Left hindlimb (tissue), 1 donor: ENCODE data around the gene OSBPL6.
"Not testable (repeated sequence)": the region's sequence is repeated elsewhere in the genome, so short reads cannot be mapped to it uniquely, and the experiment has no call there.

Experiments used
- DNase-seq: peaks from one replicate; pipeline ENCODE4 v3.0.0-alpha.2; 2018

OSBPL6 gene

GRCh38 chr2:178315078-178315477 is 120.8 kb downstream of the OSBPL6 start:
- no peak for DNase-seq

- DNase-seq, result no peak
These were observed 121.2 kb downstream of the OSBPL6 start for GRCh38 chr2:178315488-178315948.

DNA sequence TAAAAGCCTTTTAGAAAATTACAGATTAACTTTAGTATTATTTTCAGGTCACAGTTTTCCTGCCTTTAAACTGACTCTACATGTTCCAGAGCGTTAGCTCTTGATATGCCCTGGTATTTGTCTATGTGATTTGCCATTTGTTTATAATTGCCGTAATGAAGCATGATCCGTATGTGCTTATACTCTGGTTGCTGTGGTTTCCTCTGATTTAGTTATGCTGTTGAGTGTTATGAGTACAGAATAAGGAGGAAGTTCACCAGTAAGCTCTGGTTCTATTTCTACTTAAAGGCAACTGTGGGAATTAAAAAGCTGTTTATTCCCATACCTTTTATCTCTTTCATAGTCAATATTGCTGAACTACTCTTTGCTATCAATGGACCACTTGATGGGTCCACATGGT is 123.5 kb downstream of the OSBPL6 start:
- no peak for DNase-seq

- DNase-seq, result no peak
These were observed 125.8 kb downstream of the OSBPL6 start for GRCh38 chr2:178320011-178320585.

GRCh38 chr2:178322068-178322467 is 127.8 kb downstream of the OSBPL6 start:
- DNase-seq, result no peak

DNA sequence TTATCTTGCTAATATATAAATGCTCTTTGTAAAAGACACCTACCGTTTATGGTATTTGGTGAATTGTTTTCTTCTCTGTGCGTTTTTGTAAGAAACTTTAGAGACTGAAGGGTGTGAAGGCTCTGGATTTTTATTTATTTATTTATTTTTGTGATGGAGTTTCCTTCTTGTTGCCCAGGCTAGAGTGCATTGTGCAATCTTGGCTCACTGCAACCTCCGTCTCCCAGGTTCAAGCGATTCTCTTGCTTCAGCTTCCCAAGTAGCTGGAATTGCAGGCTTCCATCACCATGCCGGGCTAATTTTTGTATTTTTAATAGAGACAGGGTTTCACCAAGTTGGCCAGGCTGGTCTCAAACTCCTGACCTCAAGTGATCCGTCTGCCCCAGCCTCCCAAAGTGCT is 129.0 kb downstream of the OSBPL6 start:
- DNase-seq, result not testable (repeated sequence)

DNA sequence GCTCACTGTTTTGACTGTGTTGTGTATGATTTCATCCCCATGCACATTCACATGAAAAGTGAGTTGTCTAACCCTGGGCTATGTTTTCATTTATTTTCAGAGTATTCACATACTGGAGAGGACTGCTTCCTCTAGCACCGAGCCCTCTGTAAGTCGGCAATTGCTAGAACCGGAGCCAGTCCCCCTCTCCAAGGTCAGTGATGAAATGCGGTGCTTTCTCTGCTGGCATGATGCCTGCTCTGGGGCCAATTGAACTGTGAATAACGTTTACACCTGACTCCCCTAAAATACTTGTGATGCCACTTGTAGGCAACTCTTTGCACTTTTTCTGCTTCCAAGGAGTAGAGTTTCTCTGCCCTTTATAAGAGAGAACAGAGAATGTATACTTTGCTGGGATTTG is 129.8 kb downstream of the OSBPL6 start:
- DNase-seq, result no peak

DNA sequence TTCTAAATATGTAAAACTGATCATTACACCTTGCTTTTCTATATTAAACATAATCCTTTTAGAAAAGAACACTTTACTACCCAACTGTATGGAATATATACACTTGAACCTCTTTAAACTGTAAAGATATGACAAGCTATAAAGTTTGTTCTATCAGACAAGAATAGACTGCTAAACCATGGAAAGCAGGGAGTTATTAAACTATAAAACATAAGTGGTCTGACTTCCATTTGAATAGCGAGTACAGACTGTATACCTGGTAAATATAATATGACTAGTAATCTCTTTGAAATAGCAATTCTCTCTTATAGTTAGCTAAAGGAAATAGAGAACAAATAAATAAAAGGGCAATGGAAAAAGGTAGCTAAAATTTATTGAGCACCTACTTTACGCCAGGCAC is 131.0 kb downstream of the OSBPL6 start:
- no peak for DNase-seq

GRCh38 chr2:178327516-178327915 is 133.2 kb downstream of the OSBPL6 start:
- no peak for DNase-seq

DNA sequence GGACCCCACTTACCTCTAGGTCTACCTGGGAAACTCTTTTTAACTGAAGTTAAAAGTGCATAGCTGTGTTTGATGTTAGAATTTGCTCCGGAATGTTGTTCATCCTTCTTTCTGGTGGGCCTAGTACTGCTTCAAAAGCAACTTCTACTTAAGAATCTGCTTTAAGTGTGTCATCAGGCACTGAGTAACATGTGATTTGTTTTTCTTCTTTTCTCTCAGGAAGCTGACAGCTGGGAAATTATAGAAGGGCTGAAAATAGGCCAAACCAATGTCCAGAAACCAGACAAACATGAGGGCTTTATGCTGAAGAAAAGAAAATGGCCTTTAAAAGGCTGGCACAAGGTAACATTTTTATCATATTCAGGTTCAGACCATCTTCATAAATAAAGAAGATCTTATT is 133.7 kb downstream of the OSBPL6 start:
- no peak for DNase-seq

DNA sequence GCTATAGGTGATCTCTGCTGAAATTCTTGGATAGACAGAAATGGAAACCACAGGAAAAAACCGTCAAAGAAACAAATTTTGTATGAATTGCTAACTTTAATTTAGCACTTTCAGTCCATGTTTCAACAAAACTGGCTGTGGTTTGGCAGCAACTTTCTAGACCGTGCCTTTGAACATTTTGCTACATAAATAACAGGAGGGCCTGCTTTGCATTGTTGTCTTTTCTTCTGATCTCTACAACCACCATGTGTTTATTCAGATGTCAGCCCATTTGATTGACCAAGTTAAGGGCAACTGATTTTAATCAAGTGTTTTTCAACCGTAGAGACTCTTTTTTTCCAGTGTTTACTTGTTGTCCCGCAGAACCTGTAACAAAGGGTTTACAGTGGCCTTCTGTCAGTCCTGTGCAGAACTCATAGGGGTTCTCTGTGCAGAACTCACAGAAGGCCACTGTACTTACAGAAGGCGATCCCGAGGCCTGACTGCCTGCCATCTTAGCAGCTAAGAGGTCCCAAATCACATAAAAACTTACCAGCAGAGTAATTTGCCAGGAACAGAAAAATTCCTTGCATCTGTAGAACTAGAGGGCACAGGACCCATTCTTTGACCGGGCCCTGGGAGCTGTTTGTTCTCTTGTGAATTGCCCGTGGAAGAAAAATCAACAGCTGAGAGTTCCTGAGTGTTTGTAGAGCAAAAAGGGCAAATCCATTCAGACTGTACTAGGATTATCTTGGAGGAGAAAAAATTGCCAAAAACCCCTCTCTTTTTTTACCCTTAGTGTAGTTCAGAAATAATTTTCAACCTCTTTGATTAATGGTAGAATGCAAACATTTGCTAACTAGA is 136.1 kb downstream of the OSBPL6 start:
- no peak for DNase-seq

DNA sequence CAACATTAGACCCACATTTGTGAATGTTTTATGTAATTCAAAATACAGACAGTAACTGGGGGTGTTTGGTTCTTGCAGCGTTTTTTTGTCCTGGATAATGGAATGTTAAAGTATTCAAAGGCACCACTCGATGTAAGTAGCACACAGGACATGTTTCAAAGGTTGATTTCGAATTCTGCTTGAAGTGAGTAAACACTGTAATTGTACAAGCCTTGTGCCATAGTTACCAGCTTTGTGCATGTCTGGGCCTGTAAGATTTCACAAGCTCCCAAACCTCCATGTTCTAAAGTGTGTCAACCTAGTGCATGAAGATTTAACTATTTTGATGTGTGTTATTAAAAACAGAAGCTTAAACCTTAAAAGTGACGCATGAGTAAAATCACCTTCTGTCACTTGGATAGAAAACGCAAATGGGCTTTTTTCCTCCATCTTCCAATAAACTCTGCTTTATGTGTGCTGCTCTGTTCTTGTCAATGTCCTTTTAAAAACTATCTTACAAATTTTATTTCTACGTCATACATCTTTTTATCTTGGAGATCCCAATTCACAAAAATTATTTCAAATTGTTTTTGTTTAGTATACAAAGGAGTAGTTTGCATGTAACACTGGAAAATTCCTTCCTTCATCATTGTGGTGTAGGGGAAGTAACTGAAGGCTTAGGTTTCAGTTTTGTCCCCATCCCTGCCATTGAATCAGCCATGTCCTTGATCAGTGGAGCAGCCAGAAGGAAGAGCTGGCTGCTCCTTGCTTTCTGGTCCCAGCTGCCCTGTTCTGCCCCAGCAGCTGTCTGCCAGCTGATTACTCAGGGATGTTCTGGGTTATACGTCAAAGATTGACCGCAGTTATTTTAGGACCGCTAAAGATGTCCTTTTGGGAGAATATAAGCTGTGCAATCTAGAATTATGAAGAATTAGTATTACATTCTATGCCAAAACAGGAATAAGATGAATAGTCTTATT is 137.4 kb downstream of the OSBPL6 start:
- DNase-seq, result no peak

DNA sequence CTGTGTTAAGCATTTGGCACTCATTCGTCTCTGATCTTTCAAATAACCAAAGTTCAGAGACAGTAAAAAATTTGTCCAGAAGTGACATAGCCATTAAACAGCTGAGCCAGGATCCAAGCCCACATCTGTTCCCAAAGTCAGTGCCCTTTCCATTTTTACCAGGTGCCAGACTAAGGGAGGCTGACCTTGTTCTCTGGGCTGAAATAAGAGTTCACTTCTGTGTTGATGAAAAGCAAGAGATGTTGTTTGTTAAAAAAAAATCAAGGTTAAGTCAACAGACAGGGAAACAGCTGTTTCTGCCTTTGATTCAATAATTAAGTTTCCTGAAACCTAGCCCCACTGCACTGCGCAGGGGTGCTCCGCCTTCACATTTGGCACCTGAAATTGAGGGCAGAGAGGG is 139.5 kb downstream of the OSBPL6 start:
- DNase-seq, result no peak

DNA sequence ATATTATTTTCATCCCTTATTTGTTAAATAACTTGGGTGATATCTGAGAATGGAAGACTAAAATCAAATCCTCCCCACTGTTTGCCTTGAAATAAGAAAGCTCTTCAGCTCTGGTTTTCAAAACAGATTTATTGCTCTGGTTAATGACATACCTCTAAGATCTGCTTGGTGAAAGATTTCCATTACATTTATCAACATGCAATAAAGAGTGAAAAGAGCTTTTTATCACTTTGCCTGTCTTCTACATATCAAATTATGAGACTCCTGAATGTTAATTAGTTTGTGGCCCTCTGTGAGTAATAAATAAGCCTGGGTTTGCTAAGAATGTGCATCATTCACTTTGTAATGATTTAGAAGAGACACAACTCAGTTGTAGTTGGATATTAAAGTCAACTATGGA is 140.9 kb downstream of the OSBPL6 start:
- no peak for DNase-seq

- no peak for DNase-seq
These were observed 149.8 kb downstream of the OSBPL6 start for GRCh38 chr2:178344121-178344520.

GRCh38 chr2:178345951-178346350 is 151.6 kb downstream of the OSBPL6 start:
- DNase-seq, result no peak

DNA sequence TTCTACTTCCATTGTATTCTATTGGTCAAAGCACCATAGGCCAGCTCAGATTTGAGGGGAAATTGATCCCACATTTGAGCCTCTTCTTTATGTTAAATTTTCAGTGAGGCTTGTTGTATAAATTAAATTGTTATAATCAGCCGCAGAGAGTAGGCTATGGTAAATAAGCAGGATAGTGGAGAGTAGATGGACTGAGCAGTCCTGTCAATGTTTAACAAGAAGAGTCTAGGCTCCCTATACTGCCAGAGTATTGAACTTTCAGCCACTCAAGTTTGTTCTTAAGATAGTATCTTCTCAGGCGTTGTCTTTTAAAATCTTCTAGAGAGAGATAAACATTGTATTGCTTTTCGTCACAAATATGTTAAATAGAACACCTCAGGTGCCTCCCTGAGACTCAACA is 155.7 kb downstream of the OSBPL6 start:
- DNase-seq, result no peak

GRCh38 chr2:178357704-178358103 is 163.4 kb downstream of the OSBPL6 start:
- not testable (repeated sequence) for DNase-seq

GRCh38 chr2:178359192-178359912 is 165.0 kb downstream of the OSBPL6 start:
- DNase-seq, result no peak

- DNase-seq, result no peak
These were observed 167.3 kb downstream of the OSBPL6 start for GRCh38 chr2:178361588-178361987.

DNA sequence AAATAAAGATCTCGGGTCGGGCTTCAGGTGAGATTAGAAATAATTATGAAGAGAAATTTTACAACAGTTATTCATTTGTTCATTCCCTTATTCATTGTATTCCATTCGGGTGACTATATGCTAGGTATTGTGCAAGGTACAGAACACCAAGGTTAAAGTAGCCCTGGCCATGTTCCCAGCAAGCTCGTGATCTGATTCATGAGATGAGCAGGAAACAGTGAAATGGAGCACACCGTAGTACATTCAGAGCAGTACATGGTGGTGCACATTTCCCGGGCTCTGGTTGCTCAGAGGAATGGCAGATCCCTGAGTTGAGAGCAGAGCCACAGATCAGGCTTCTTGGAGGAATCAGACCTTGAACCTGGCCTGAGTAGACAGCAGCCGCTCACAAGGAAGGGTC is 168.9 kb downstream of the OSBPL6 start:
- DNase-seq, result no peak

DNA sequence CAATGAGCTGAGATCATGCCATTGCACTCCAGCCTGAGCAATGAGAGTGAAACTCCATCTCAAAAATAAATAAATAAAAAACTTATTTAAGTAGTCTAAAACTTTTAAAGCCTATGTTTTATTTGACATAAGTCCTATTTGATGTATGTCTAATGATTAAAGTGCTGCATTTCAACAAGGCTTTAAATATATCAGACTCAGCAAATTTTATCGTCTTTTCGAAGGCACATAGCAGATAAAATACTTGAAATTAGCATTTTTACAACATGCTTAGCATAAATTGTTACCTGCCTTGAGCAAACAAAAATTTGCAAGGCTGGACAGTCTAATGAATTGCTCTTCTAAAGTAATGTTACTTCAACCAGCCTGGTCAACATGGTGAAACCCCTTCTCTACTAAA is 170.8 kb downstream of the OSBPL6 start:
- DNase-seq, result no peak

DNA sequence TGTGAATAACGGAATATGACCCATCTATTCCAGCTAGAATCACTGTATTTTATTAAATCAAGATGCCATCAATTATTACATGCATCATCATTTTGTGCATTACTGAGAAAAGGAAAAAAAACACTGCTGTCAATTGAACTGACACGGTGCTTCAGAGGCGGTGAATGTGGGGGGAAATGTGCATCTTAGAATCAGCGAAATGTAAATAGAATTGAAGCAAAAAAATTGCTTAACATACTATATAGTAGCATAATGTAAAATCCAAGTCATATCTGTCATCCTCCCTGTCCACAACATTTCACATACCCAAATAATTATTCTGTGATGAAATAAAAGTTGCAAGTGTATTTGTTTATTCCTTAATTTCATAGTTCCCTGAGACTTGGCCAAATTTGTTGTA is 172.1 kb downstream of the OSBPL6 start:
- no peak for DNase-seq
